Measurements from ENCODE around the gene LTB4R2.

The LTB4R2 gene

GRCh38 chr14:24321212-24321975 lies 11.5 kb downstream of the LTB4R2 start:
- no peak for DNase-seq (ENCODE audit: low spot score)

- no peak for DNase-seq (ENCODE audit: low spot score)
These were observed 12.7 kb downstream of the LTB4R2 start for GRCh38 chr14:24322672-24323071.

- DNase-seq (ENCODE audit: low spot score) = no peak
These were observed 13.4 kb downstream of the LTB4R2 start for GRCh38 chr14:24323341-24323740.

- DNase-seq (ENCODE audit: low spot score) = no peak
These were observed 14.1 kb downstream of the LTB4R2 start for GRCh38 chr14:24324024-24324423.

GRCh38 chr14:24325041-24325530 lies 15.1 kb downstream of the LTB4R2 start:
- no peak for DNase-seq (ENCODE audit: low spot score)

- no peak for DNase-seq (ENCODE audit: low spot score)
These were observed 16.0 kb downstream of the LTB4R2 start for GRCh38 chr14:24325963-24326362.

GRCh38 chr14:24327303-24327702 lies 17.4 kb downstream of the LTB4R2 start:
- DNase-seq (ENCODE audit: low spot score) = no peak

GRCh38 chr14:24327914-24328313 lies 18.0 kb downstream of the LTB4R2 start:
- DNase-seq (ENCODE audit: low spot score) = peak; percentile 32

- no peak for DNase-seq (ENCODE audit: low spot score)
These were observed 19.2 kb downstream of the LTB4R2 start for GRCh38 chr14:24329073-24329663.

GRCh38 chr14:24329736-24330135 lies 19.8 kb downstream of the LTB4R2 start:
- DNase-seq (ENCODE audit: low spot score) = peak; percentile 73

- DNase-seq (ENCODE audit: low spot score) = no peak
These were observed 21.2 kb downstream of the LTB4R2 start for GRCh38 chr14:24330973-24331674.

- no peak for DNase-seq (ENCODE audit: low spot score)
These were observed 21.9 kb downstream of the LTB4R2 start for GRCh38 chr14:24331731-24332267.

GRCh38 chr14:24332268-24332993 lies 22.5 kb downstream of the LTB4R2 start:
- DNase-seq (ENCODE audit: low spot score) = peak; percentile 93

- no peak for DNase-seq (ENCODE audit: low spot score)
These were observed 24.7 kb downstream of the LTB4R2 start, which contains the start of gene ADCY4 for GRCh38 chr14:24334431-24335291. Gene ADCY4, minus strand, starts transcription at chr14:24335071. Its CDS starts 419 bp downstream, at chr14:24334652.

GRCh38 chr14:24335461-24336171 lies 25.7 kb downstream of the LTB4R2 start:
- no peak for DNase-seq (ENCODE audit: low spot score)

GRCh38 chr14:24337144-24337823 lies 27.3 kb downstream of the LTB4R2 start:
- DNase-seq (ENCODE audit: low spot score) = no peak

- DNase-seq (ENCODE audit: low spot score) = no peak
These were observed 27.9 kb downstream of the LTB4R2 start for GRCh38 chr14:24337824-24338175.

GRCh38 chr14:24338843-24339242 lies 28.9 kb downstream of the LTB4R2 start:
- no peak for DNase-seq (ENCODE audit: low spot score)

- peak; percentile 64 for DNase-seq (ENCODE audit: low spot score)
These were observed 29.6 kb downstream of the LTB4R2 start, which contains the start of gene RIPK3 for GRCh38 chr14:24339284-24340151. Gene RIPK3, minus strand, starts transcription at chr14:24339991. Its CDS starts 165 bp downstream, at chr14:24339826.
